ENCODE measurements around the gene NIBAN1.
A peak's percentile ranks its signal among the peaks of the same experiment; 100 is the strongest.

The NIBAN1 gene

GRCh38 chr1:184945029-184945428, 29.3 kb downstream of the NIBAN1 start:
- DNase-seq (ENCODE audit: low read depth in 2 of 2) = no peak

DNA sequence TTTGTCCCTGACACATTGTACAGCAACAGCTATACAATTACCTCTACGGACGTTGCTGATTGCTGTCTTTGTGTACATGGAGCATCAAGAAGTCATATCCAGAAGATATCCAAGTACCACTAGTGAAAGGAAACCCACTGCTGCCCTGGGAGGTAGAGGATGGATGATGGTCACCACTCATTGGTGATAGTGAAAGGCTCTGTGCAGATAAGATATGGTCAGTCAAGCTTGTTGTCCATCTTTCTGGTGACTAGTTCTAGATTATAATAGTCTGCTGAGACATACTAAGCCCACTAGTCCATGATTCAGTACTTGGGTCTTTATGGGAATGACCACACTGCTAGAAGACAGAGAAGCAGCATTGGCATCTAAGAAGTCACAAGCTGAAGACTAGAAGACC, 30.3 kb downstream of the NIBAN1 start:
- no peak for DNase-seq (ENCODE audit: low read depth in 2 of 2)

DNA sequence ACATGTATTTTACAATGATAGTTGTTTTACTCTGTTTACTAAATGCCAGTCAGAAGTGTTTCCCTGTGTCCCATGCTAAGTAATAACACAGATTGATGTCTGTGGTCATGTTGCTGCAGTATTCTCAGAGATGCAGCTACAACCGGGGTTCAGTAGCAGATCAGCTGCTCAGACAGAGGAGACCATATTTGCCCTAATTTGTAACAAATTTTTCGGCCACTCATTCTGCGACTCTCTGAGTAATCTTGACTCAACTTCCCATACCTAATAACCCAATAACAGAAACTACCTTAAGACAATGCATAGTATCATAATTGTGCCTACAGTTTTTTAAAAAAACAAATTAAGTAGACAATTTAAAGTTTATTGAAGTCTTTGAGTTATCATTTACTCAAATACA, 32.6 kb downstream of the NIBAN1 start:
- DNase-seq (ENCODE audit: low read depth in 2 of 2) = no peak

DNA sequence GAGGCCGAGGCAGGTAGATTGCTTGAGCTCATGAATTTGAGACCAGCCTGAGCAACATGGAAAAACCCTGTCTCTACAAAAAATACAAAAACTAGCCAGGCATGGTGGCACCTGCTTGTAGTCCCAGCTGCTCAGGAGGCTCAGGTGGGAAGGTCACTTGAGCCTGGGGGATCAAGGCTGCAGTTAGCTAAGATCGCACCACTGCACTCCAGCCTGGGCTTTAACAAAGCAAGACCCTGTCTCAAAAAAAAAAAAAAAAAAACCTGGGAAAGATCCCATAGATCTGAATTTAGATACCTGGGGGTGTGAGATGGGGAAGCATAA, 32.9 kb downstream of the NIBAN1 start:
- no peak for DNase-seq (ENCODE audit: low read depth in 2 of 2)

DNA sequence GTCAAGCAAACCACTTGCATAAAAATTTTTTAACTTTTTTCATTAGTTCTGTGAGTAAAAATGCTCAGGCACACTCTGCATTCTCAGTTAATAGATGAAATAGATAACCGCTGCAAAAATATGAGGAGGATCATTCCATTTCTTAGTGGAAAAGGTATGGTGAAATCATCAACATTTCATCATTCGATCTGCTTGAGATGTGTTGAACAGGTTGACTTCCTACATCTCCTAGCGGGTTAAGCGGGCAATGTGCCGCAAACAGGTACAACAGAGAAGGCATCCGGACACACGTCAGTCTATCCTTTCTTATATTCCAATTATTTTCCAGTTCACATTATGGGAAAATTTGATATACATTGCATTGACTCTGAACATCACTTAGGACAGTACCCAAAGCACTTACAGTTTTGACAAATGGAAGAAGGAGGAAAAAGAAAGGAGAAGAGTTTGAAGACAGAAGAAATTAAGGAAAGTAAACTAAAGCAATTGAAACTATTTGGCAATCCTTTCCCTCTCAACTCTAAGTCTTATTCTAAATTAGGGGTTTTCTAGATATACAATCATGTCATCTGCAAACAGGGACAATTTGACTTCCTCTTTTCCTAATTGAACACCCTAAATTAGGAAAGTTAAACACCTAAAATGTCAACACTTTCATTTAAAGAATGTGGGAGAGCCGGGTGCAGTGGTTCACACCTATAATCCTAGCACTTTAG, 33.5 kb downstream of the NIBAN1 start:
- no peak for DNase-seq (ENCODE audit: low read depth in 2 of 2)

DNA sequence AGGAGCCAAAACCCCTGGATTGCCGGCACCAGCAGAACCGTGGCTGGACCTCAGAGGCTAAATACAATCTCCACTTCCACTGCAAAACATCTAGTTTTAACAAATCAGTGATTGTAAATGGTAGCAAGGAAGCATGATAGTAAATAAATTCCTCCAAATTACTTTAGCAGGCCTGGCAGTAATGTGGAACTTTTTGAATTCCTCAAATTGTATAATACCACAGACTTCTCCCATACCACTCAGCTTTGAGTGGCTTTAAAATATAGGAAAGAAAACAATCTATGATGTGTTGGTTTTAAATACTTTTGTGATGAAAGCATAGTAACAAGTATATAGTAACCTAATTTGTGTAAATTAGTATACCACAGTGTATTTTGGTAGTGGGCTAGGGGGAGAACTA, 34.1 kb downstream of the NIBAN1 start:
- DNase-seq (ENCODE audit: low read depth in 2 of 2) = peak in 1 of 2 experiments; percentile 23

DNA sequence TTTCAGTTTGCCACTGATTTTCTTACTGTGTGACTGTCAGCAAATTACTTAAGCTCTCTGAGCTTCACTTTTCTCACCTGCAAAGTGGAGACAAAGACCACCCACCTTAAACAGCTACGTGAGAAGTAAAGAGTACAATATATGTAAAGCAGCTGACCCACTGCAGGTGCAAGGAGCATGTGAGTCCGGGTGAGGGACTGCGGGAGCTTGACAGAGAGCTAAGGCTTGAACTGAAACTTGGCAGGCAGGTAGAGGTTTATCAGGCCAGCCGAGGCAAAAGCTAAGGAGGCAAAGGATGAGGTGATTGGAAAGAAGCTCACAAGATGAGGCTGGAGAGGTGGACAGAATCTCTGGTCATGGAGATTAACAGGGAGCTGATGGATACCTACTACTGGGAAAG, 36.6 kb downstream of the NIBAN1 start:
- no peak for DNase-seq (ENCODE audit: low read depth in 2 of 2)

DNA sequence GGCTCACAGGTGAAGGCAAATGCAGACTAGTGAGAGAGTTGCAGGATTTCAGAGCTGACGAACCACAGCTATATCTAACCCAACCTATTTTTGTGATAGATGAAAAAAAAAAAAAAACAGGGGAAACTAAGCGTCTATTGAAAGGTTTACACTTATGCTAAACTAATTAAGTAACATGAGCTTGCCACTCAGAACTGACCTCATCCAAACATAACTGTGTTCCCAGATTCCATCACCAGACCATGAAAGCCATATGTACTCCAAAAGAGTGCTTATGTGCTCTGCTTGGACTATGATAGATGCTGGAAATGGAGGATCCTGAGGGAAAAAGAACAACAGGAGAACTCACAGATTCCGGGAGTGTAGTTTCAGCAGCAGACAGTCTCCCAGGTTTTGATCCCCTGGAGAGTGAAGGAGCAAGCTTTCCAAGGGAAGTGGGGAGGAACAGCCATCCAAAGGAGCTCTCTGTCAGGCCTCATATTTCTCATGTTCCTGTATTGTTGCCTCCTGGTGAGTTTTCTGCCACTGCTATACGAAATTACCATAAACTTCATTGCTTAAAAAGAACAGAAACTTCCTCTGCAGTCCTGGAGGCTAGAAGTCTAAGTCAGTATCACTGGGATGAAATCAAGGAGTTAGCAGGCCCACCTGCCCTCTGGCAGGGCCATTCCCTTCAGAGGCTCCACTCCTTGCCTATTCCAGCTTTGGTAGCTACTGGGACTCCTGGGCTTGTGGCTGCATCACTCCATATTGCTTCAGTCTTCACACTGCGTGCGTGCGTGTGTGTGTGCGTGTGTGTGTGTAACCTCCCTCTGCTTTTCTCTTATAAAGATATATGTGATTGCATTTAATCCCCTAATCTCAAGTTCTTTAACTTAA, 38.1 kb downstream of the NIBAN1 start:
- no peak for DNase-seq (ENCODE audit: low read depth in 2 of 2)

- no peak for DNase-seq (ENCODE audit: low read depth in 2 of 2)
Observed at GRCh38 chr1:184933944-184934343, 40.4 kb downstream of the NIBAN1 start.

GRCh38 chr1:184932319-184932718, 42.0 kb downstream of the NIBAN1 start:
- no peak for DNase-seq (ENCODE audit: low read depth in 2 of 2)

DNA sequence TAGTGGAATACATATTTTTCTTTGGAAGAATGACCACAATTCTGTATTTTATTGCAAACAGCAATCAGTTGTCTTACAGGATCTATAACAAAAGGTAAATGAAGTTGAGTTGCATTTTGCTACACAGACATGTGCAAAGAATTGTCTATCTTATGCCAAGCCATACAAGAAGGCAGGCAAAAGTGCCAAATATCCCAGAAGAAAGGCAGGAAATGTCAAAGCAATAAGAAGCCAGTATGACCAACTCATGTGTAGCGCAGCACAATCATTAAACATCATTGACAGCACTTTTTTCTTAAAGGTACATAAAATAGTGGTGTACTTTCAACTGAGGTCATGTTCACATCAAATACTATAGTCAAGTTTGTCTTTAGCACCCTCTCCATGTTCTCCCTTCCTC, 42.7 kb downstream of the NIBAN1 start:
- DNase-seq (ENCODE audit: low read depth in 2 of 2) = no peak

DNA sequence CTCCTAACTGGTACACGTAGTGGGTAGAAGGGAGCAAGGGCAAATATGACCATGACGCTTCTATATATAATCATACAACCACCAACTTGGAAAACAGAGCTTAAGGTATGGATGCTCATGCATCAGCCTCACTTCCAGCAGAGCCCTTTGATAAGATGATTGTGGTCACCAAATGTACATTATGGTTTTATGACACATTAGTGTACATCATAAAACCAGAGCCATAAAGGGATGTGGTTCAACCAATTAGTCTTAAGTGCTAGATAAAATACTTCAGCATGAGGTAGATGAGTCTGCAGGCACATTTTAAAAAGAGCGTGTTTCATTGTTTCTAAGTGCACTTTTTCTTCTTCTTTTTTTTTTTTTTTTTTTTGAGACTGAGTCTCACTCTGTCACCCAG, 43.7 kb downstream of the NIBAN1 start:
- DNase-seq (ENCODE audit: low read depth in 2 of 2) = no peak

- no peak for DNase-seq (ENCODE audit: low read depth in 2 of 2)
Observed at GRCh38 chr1:184930232-184930631, 44.1 kb downstream of the NIBAN1 start.

- no peak for DNase-seq (ENCODE audit: low read depth in 2 of 2)
Observed at GRCh38 chr1:184929711-184930202, 44.6 kb downstream of the NIBAN1 start.

GRCh38 chr1:184928394-184928793, 45.9 kb downstream of the NIBAN1 start:
- DNase-seq (ENCODE audit: low read depth in 2 of 2) = no peak
